IMR-90 (cell line): ENCODE measurements around the gene F5.

Experiments used
- BHLHE40 ChIP-seq: fragments of 150-350 bp; IDR thresholded peaks from 2 replicates; pipeline ENCODE4 v1.6.1; 2016; ENCODE audit warnings: mild to moderate bottlenecking, low read depth, low read length
- CEBPB ChIP-seq: IDR thresholded peaks from 2 replicates; pipeline ENCODE4 v1.6.1; 2012; ENCODE audit warnings: low read depth, low read length, improper control_type of control experiment
- CTCF ChIP-seq: conservative IDR thresholded peaks from 2 replicates; pipeline ENCODE4 v1.5.1; 2012; ENCODE audit warnings: mild to moderate bottlenecking, low read depth, low read length, improper control_type of control experiment
- MAFK ChIP-seq: IDR thresholded peaks from 2 replicates; pipeline ENCODE4 v1.6.1; 2012; ENCODE audit warnings: low read depth, low read length, improper control_type of control experiment
- MXI1 ChIP-seq: IDR thresholded peaks from 2 replicates; pipeline ENCODE4 v1.6.1; 2012; ENCODE audit warnings: low read depth, mild to moderate bottlenecking, low read length, moderate library complexity, borderline replicate concordance
- POLR2A ChIP-seq: IDR thresholded peaks from 2 replicates; pipeline ENCODE4 v1.6.1; 2012; ENCODE audit warnings: mild to moderate bottlenecking, low read depth, low read length
- RAD21 ChIP-seq: IDR thresholded peaks from 2 replicates; pipeline ENCODE4 v1.6.1; 2012; ENCODE audit warnings: low read length, improper control_type of control experiment
- RCOR1 ChIP-seq: IDR thresholded peaks from 2 replicates; pipeline ENCODE4 v1.6.1; 2012; ENCODE audit warnings: mild to moderate bottlenecking, low read length, improper control_type of control experiment; ENCODE audit not compliant: insufficient replicate concordance
- SMC3 ChIP-seq: fragments of 150-350 bp; IDR thresholded peaks from 2 replicates; pipeline ENCODE4 v1.6.1; 2016; ENCODE audit warnings: low read depth, mild to moderate bottlenecking, antibody characterized with exemption, low read length, moderate library complexity
- USF2 ChIP-seq: fragments of 150-350 bp; IDR thresholded peaks from 2 replicates; pipeline ENCODE4 v1.6.1; 2017; ENCODE audit warnings: mild to moderate bottlenecking, antibody characterized with exemption, low read length, low read depth

GRCh38 chr1:169594391-169594790 lies 8.1 kb upstream of the F5 start:
- TF ChIP-seq BHLHE40 (no peak), POLR2A (no peak), CTCF (no peak), CEBPB (no peak), MXI1 (no peak), RCOR1 (no peak), RAD21 (no peak), MAFK (no peak), SMC3 (no peak), USF2 (no peak)
